Measurements from ENCODE around the gene SLC35B1. TPM values are rescaled to one million over a fixed set of nuclear protein-coding genes. Genes with fewer than 3 reads are reported as not detected.

The SLC35B1 gene, protein sequence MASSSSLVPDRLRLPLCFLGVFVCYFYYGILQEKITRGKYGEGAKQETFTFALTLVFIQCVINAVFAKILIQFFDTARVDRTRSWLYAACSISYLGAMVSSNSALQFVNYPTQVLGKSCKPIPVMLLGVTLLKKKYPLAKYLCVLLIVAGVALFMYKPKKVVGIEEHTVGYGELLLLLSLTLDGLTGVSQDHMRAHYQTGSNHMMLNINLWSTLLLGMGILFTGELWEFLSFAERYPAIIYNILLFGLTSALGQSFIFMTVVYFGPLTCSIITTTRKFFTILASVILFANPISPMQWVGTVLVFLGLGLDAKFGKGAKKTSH
- total RNA-seq = 40.5 and 47.2 TPM in 2 replicates
- 23.8 TPM for total RNA-seq (2013)
- polyA plus RNA-seq = 32.3 and 35.0 TPM in 2 replicates
- polyA minus RNA-seq = 16.1 and 19.7 TPM in 2 replicates

DNA sequence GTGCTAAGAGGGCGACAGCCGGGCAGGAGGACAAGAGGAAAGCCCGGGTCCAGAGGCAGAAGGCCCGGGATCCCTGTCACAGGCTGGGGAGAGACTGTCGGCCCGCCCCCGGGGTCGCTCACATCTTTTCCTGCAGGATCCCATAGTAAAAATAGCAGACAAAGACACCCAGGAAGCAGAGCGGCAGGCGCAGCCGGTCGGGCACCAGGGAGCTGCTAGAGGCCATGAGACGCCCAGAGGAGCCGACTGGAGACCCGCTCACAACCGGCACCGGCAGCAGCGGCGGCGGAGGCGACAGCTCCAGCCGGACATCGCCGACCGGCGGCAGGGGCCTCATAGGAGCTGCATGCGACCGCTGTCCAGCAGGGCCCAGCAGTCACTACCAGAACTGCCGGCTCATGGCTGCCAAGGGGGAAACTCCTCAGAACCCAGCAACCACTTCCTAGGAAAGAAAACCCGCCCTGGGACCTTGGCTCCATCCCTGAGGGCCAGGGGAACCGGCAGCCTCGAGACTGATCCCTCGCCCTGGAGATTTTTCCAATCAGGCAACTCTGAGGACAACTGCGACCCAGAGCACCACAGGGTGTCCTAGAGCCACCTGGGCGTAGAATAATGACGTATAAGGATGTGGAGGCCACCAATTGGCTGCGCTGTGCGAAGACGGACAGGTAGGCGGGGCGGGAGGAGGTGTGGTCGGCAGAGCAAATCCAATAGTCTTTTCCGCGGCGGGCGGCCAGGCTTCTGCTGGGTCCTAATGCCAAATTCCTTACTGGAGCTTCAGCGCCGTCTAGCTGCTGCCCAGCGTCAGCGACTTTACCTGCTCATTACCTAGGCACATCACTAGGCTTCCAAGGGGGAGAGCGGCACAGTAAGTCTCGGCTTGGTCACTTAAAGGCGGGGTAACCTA is at the start of gene SLC35B1:
TSS of gene SLC35B1 (minus strand) at position 357 of the 907 bp plus-strand sequence. CDS start at position 226, 131 bp downstream.
- Histone ChIP-seq H3K4me2 (replicated peaks; ENCODE audit: low read depth, low read length, poor library complexity, severe bottlenecking) (peak within 1 kb of the TSS; percentile 84), H2AFZ (ENCODE audit: insufficient read depth, low read depth, low read length, poor library complexity, severe bottlenecking) (peak within 1 kb of the TSS; percentile 95), H3K27me3 (replicated peaks in 1 of 4; ENCODE audit: control extremely low read depth in 1 of 4, control insufficient read depth in 3 of 4, insufficient read depth in 4 of 4, low read length in 3 of 4) (no peaks in the 10 kb centered on the region), H3K9ac (ENCODE audit: low read length) (peak within 1 kb of the TSS; percentile 96), H4K20me1 (ENCODE audit: control insufficient read depth, insufficient read depth, low read length, poor library complexity, severe bottlenecking) (peaks cover 7% of the 10 kb centered on the region), H3K9me3 (ENCODE audit: control extremely low read depth in 1 of 3, control insufficient read depth in 2 of 3, insufficient read depth in 1 of 3, low read length in 2 of 3) (no peaks in the 10 kb centered on the region), H3K36me3 (replicated peaks in 1 of 2; ENCODE audit: control extremely low read depth in 1 of 2, control insufficient read depth in 1 of 2, extremely low read depth in 1 of 2, insufficient read depth in 2 of 2, low read length in 1 of 2) (peaks cover 0 to 56% of the 10 kb centered on the region in 2 experiments), H3K27ac (ENCODE audit: low read length in 2 of 2) (peak within 1 kb of the TSS; percentile 68 to 93), H3K4me3 (ENCODE audit: control extremely low read depth in 1 of 5, extremely low read depth in 1 of 5, insufficient read depth in 1 of 5, low read depth in 2 of 5, low read length in 4 of 5) (peak within 1 kb of the TSS; percentile 61 to 94 (median 84)), H3K79me2 (ENCODE audit: control insufficient read depth, insufficient read depth, low read length) (peaks cover 22% of the 10 kb centered on the region), H3K4me1 (ENCODE audit: control insufficient read depth in 2 of 2, insufficient read depth in 2 of 2, low read length in 2 of 2) (peaks cover 19 to 25% of the 10 kb centered on the region in 2 donors)
- Mint-ChIP-seq H3K4me3 (peak within 1 kb of the TSS; percentile 88), H3K27ac (peak within 1 kb of the TSS; percentile 93), H3K4me1 (peaks cover 31% of the 10 kb centered on the region), H3K27me3 (no peaks in the 10 kb centered on the region), H3K9me3 (ENCODE audit: insufficient read depth) (no peaks in the 10 kb centered on the region)
- whole genome bisulfite sequencing (ENCODE audit: insufficient coverage) = 1% methylated on average over 52 of the region's 53 CpGs
- intact Hi-C loops (cut with micrococcal nuclease) = loop anchor here (1.0 to 10.0 kb wide), 8 partner anchors 30 to 387 kb away; partner anchors contain the start of genes FAM117A, KAT7, NGFR and PDK2
- peak; percentile 99 for DNase-seq
- ChIA-PET POLR2A (interaction anchor here (0.6 to 3.2 kb wide), 14 partner anchors 12 to 140 kb away, joined by 3 to 23 read pairs (median 5); partner anchors contain the start of genes FAM117A, KAT7 and SPOP), CTCF (interaction anchor here (0.7 to 24.9 kb wide), 23 partner anchors 10 to 393 kb away, joined by 3 to 485 read pairs (median 5); partner anchors contain the start of genes FAM117A, KAT7 and NXPH3)
- TF ChIP-seq EZH2 (IDR thresholded peaks at IDR 0.05; ENCODE audit: borderline replicate concordance, insufficient read depth, low read depth, low read length, poor library complexity, severe bottlenecking) = no peak
- TF ChIP-seq, protein P1, sequence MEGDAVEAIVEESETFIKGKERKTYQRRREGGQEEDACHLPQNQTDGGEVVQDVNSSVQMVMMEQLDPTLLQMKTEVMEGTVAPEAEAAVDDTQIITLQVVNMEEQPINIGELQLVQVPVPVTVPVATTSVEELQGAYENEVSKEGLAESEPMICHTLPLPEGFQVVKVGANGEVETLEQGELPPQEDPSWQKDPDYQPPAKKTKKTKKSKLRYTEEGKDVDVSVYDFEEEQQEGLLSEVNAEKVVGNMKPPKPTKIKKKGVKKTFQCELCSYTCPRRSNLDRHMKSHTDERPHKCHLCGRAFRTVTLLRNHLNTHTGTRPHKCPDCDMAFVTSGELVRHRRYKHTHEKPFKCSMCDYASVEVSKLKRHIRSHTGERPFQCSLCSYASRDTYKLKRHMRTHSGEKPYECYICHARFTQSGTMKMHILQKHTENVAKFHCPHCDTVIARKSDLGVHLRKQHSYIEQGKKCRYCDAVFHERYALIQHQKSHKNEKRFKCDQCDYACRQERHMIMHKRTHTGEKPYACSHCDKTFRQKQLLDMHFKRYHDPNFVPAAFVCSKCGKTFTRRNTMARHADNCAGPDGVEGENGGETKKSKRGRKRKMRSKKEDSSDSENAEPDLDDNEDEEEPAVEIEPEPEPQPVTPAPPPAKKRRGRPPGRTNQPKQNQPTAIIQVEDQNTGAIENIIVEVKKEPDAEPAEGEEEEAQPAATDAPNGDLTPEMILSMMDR (IDR thresholded peaks at IDR 0.05) = peak; percentile 81
- peak; percentile 98 for ATAC-seq (ENCODE audit: low read depth)

Measured in B cell (primary cell).